Prostate gland (tissue), 2 donors: ENCODE results near the gene TCF4. TPM values are rescaled to one million over a fixed set of nuclear protein-coding genes. Genes with fewer than 3 reads are reported as not detected.

Experiments
- DNase-seq: peaks from one replicate; pipeline ENCODE4 v3.0.0-alpha.2; 2019; ENCODE audit warnings: low spot score
- H3K27ac ChIP-seq, 2 donors: fragments of 200-600 bp; sonication (generic); 2 replicates each; pipeline ENCODE4 v1.5.1; 2017 to 2019
- H3K27me3 ChIP-seq: fragments of 200-600 bp; sonication (generic); replicated peaks from 2 replicates; pipeline ENCODE4 v1.5.1; 2019; ENCODE audit not compliant: insufficient read depth
- H3K36me3 ChIP-seq, 2 donors: fragments of 200-600 bp; sonication (generic); 1 replicate in 1 of 2; 2 replicates in 1 of 2; pipeline versions ENCODE4 v1.5.1 to v1.8.1; 2017 to 2019
- H3K4me1 ChIP-seq: fragments of 200-600 bp; sonication (generic); replicated peaks from 2 replicates; pipeline ENCODE4 v1.5.1; 2019
- H3K4me3 ChIP-seq, 2 donors: fragments of 200-600 bp; sonication (generic); 2 replicates each; pipeline ENCODE4 v1.5.1; 2017 to 2019
- H3K9me3 ChIP-seq: fragments of 200-600 bp; sonication (generic); 2 replicates; pipeline ENCODE4 v1.5.1; 2017
- POLR2A ChIP-seq: fragments of 450-650 bp; IDR thresholded peaks from one replicate; pipeline ENCODE4 v1.6.1; 2016; ENCODE audit warnings: antibody characterized with exemption, mild to moderate bottlenecking
- POLR2AphosphoS5 ChIP-seq: sonication (generic); formaldehyde crosslinking; IDR thresholded peaks from one replicate; pipeline ENCODE4 v1.6.1; 2017; ENCODE audit warnings: antibody characterized with exemption
- WGBS: methylation state at CpG from one replicate; pipeline ENCODE4 v1.1.5; 2018; 5-methylcytosine and 5-hydroxymethylcytosine counted together
- intact Hi-C: fragments of 100-400 bp; cut with DNase I; formaldehyde crosslinking; loops from one replicate; pipeline ENCODE4 v1.14.2; 2022
- total RNA-seq, 2 donors: library from RNA; depleted of rRNA; stranded (reverse); fragments of >200 nt; gene quantifications; one replicate each; pipeline ENCODE4 v1.1.0, GENCODE V29; 2016
- TF ChIP-seq, protein P1 (sequence below), 4 experiments: fragments of 200-600 bp in 2 of 4; fragments of 450-650 bp in 2 of 4; sonication (generic) in 2 of 4; IDR thresholded peaks; 1 replicate in 3 of 4; 2 replicates in 1 of 4; pipeline ENCODE4 v1.5.1; 2016 to 2019; ENCODE audit warnings: antibody characterized with exemption in 4 of 4, mild to moderate bottlenecking in 2 of 4, moderate library complexity in 2 of 4

Gene TCF4
- total RNA-seq, 2 donors from 2014 or later, result 29.8 to 87.2 TPM

DNA sequence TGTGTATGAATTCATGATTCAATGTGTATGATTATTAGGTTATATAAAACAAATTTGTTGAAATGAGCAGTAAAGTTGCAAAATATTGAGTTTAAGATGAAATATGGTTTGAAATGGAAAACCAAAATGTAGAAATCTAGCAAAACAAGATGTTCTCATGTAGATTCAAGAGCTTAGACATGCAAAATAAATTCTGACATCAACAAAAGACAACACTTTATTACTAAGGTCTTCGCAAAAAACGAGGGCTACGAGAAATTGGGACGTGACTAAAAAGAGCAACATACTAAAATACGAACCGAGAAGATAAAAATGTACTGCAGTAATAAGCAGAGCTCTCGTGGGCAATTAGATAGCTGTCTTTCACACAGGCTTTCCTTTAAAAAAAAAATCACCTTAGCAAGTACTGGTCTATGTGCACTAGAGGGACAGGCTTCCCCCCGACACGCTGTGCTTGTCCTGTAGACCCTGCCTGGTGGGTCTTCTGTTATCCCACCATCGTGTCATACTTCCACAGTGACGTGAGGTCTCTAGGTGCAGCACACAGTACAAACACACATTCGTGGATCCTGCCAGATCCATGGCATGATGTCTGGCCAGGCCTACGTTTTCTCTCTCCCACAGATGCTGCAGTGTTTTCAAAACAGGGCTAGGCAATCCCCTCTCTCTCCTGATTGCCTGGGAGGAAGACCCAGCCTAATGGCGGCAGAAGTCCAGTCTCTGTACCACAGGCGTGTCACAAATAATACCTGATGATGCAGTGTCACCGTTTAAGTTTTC is 240.8 kb downstream of the TCF4 start:
- intact Hi-C loops, result loop anchor here (10.0 kb wide), 1 partner anchor 1228 kb away; no protein-coding TSS in a partner anchor
- no peaks in the 10 kb centered on the region for H3K27me3 ChIP-seq
- 88% methylated on average over 16 of the region's 16 CpGs for WGBS
- TF ChIP-seq POLR2AphosphoS5 (no peak), POLR2A (no peak)
- TF ChIP-seq, protein P1, sequence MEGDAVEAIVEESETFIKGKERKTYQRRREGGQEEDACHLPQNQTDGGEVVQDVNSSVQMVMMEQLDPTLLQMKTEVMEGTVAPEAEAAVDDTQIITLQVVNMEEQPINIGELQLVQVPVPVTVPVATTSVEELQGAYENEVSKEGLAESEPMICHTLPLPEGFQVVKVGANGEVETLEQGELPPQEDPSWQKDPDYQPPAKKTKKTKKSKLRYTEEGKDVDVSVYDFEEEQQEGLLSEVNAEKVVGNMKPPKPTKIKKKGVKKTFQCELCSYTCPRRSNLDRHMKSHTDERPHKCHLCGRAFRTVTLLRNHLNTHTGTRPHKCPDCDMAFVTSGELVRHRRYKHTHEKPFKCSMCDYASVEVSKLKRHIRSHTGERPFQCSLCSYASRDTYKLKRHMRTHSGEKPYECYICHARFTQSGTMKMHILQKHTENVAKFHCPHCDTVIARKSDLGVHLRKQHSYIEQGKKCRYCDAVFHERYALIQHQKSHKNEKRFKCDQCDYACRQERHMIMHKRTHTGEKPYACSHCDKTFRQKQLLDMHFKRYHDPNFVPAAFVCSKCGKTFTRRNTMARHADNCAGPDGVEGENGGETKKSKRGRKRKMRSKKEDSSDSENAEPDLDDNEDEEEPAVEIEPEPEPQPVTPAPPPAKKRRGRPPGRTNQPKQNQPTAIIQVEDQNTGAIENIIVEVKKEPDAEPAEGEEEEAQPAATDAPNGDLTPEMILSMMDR (IDR thresholded peaks at IDR 0.05), result no peak
- no peaks in the 10 kb centered on the region for H3K36me3 ChIP-seq
- H3K27ac ChIP-seq, result no peak overlapping the region
- H3K9me3 ChIP-seq, result no peaks in the 10 kb centered on the region
- H3K4me3 ChIP-seq, result no peak overlapping the region
- no peak for DNase-seq
- no peaks in the 10 kb centered on the region for H3K4me1 ChIP-seq

DNA sequence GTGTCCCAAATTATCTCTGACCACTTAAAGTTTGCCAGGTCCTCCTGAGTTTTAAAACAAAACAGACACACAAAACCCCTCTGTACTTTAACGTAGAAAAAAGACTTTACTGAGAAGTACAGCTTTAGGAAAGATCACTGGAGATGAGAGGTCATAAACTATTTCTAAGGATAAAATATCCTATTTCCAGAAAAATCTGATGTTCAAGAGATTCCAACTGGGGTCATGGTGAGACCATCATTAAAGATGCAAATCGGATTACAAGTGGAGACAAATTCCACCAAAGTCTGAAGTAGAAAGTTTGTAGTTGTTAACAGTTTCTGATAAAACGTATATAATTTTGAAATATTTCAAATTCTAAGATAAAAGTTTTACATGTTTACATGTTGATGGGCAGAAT is 241.6 kb downstream of the TCF4 start:
- TF ChIP-seq POLR2AphosphoS5, result no peak
- TF ChIP-seq POLR2A, result no peak
- TF ChIP-seq, protein P1 (IDR thresholded peaks at IDR 0.05), result no peak
- Histone ChIP-seq H3K36me3 (no peaks in the 10 kb centered on the region), H3K27ac (no peak overlapping the region), H3K4me3 (no peak overlapping the region), H3K9me3 (no peaks in the 10 kb centered on the region), H3K4me1 (no peaks in the 10 kb centered on the region), H3K27me3 (no peaks in the 10 kb centered on the region)
- intact Hi-C loops, result loop anchor here (10.0 kb wide), 1 partner anchor 1228 kb away; no protein-coding TSS in a partner anchor
- DNase-seq, result no peak
- 79% methylated on average over 3 of the region's 3 CpGs for WGBS

DNA sequence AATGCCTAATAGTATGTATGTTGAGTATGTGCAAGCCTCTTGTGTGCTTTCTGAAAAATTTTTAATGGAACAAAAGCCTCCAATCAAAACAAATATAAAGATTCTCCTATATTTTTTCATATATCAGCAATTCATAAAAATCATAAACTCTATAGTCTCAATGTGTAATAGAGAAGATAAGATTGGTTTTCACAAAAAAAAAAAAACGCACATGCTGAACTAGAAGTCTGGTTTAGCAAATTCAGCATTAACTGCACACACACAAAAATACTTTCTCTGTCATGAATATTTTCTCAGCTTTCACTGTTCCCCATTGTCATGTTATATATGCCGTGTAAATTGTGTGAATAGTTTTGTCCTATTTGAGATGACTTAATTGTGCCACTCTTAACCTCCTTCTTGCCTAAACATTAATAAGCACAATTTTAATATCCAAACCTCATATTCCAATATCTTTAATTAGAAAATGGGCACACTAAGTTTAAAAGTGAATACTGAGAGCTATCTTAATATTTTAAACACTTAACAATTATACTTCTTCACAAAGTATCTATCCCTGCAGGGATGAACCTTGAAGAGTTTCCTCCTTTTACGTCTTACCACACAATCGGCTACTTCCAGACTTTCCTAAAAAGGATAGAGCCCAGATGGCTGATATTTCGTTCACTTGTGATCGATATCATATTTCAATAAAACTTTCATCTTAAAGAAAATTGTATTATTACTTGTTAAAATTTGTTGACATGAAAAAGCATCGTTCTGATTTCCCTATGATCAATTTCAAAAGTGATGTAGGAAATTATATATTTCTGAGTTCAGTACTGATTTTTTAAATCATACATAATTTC is 242.7 kb downstream of the TCF4 start:
- intact Hi-C loops, result loop anchor here (10.0 kb wide), 1 partner anchor 1229 kb away; no protein-coding TSS in a partner anchor
- 91% methylated on average over 7 of the region's 7 CpGs for WGBS
- H3K9me3 ChIP-seq, result no peaks in the 10 kb centered on the region

DNA sequence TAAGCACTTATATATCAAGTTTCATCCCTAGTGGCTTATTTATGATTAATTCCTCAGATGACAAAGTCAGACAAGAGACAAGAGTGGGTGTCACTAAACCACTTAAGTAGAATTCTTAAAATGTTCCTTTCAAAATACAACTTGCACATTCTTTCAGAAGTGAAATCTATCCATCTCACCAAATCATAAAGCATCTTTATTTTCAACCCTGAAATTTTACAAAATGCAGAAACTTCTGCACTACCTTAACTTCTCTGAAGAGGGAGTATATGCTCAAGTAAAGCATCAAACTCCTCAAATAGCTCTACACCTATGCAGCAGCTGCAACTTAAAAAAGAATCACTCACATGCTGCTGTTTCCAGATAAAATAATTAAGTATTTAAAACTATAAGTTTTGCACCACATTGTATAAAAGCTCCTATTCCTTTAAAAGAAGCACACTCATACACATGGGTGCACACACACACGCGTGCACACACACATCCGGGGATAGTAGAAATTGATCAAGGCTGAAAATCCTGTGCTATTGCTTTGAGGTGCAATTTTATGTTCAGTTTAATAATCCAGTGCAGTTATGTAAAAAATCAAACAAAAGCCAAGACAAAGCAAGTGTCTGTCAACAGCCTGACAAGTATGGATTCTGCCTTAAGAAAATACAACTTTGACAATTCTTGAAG is 244.5 kb downstream of the TCF4 start:
- TF ChIP-seq POLR2AphosphoS5 (no peak), POLR2A (no peak)
- TF ChIP-seq, protein P1 (IDR thresholded peaks at IDR 0.05), result peak in 3 of 4 experiments; percentile 27 to 57 (median 50)
- no peaks in the 10 kb centered on the region for H3K36me3 ChIP-seq
- H3K27ac ChIP-seq, result no peak overlapping the region
- intact Hi-C loops, result loop anchor here (5.0 to 10.0 kb wide), 2 partner anchors 74 to 1231 kb away; no protein-coding TSS in a partner anchor
- no peak for DNase-seq
- H3K4me1 ChIP-seq, result no peaks in the 10 kb centered on the region
- no peaks in the 10 kb centered on the region for H3K27me3 ChIP-seq
- H3K9me3 ChIP-seq, result no peaks in the 10 kb centered on the region
- WGBS, result 88% methylated on average over 3 of the region's 3 CpGs
- no peak overlapping the region for H3K4me3 ChIP-seq

More for the DNA sequence above, 242.7 kb downstream of the TCF4 start:
- H3K4me1 ChIP-seq, result no peaks in the 10 kb centered on the region
- no peak for TF ChIP-seq POLR2AphosphoS5
- TF ChIP-seq POLR2A, result no peak
- TF ChIP-seq, protein P1 (IDR thresholded peaks at IDR 0.05), result no peak
- H3K27ac ChIP-seq, result no peak overlapping the region
- no peaks in the 10 kb centered on the region for H3K36me3 ChIP-seq
- no peak overlapping the region for H3K4me3 ChIP-seq
- no peak for DNase-seq
- no peaks in the 10 kb centered on the region for H3K27me3 ChIP-seq
